SK-N-SH treated with all-trans-retinoic acid at 6 μM for 48 hours (cell line): ENCODE results near the gene FRMD4A.
A peak's percentile ranks its signal among the peaks of the same experiment; 100 is the strongest.

Experiments used
- ATAC-seq: fragments of 200-7000 bp; cut with Tn5 transposase; 3 replicates; pipeline ENCODE4 v1.9.1; 2020; ENCODE audit warnings: mild to moderate bottlenecking, moderate library complexity
- ARNTL ChIP-seq: fragments of 450-650 bp; formaldehyde crosslinking; IDR thresholded peaks from 2 replicates; pipeline ENCODE4 v1.5.0; 2020; ENCODE audit warnings: low read depth, mild to moderate bottlenecking, moderate library complexity, borderline replicate concordance
- BACH2 ChIP-seq: fragments of 250-450 bp; sonication (Bioruptor Pico); IDR thresholded peaks from 2 replicates; pipeline ENCODE4 v1.9.0; 2021; ENCODE audit warnings: mild to moderate bottlenecking, borderline replicate concordance
- CSDC2 ChIP-seq: fragments of 250-450 bp; sonication (Bioruptor Pico); IDR thresholded peaks from 2 replicates; pipeline ENCODE4 v1.5.0; 2020; ENCODE audit warnings: mild to moderate bottlenecking, moderate library complexity
- CSRNP3 ChIP-seq: fragments of 250-450 bp; sonication (Bioruptor Pico); IDR thresholded peaks from 2 replicates; pipeline ENCODE4 v1.5.1; 2021; ENCODE audit warnings: mild to moderate bottlenecking, moderate library complexity
- GLIS3 ChIP-seq: fragments of 250-450 bp; sonication (Bioruptor Pico); IDR thresholded peaks from 2 replicates; pipeline ENCODE4 v1.5.0; 2020; ENCODE audit warnings: mild to moderate bottlenecking, moderate library complexity
- ISL1 ChIP-seq: fragments of 250-450 bp; sonication (Bioruptor Pico); IDR thresholded peaks from 2 replicates; pipeline ENCODE4 v2.1.2; 2022; ENCODE audit warnings: mild to moderate bottlenecking, moderate library complexity
- OSR1 ChIP-seq: fragments of 250-450 bp; sonication (Bioruptor Pico); IDR thresholded peaks from 2 replicates; pipeline ENCODE4 v1.8.0; 2022; ENCODE audit warnings: moderate library complexity, mild to moderate bottlenecking, inconsistent platforms
- PATZ1 ChIP-seq: fragments of 250-450 bp; sonication (Bioruptor Pico); IDR thresholded peaks from 2 replicates; pipeline ENCODE4 v1.8.0; 2020; ENCODE audit warnings: mild to moderate bottlenecking, moderate library complexity, borderline replicate concordance
- POU6F1 ChIP-seq: fragments of 250-450 bp; sonication (Bioruptor Pico); IDR thresholded peaks from 2 replicates; pipeline ENCODE4 v1.8.0; 2021; ENCODE audit warnings: low read depth, mild to moderate bottlenecking, moderate library complexity, borderline replicate concordance
- RARB ChIP-seq: fragments of 250-450 bp; sonication (Bioruptor Pico); IDR thresholded peaks from 2 replicates; pipeline ENCODE4 v1.8.0; 2021; ENCODE audit warnings: mild to moderate bottlenecking, moderate library complexity
- SNAI2 ChIP-seq: fragments of 250-450 bp; sonication (Bioruptor Pico); IDR thresholded peaks from 2 replicates; pipeline ENCODE4 v1.5.0; 2020; ENCODE audit warnings: mild to moderate bottlenecking, moderate library complexity
- TCF4 ChIP-seq: fragments of 250-450 bp; sonication (Bioruptor Pico); IDR thresholded peaks from 2 replicates; pipeline ENCODE4 v1.8.0; 2021; ENCODE audit warnings: mild to moderate bottlenecking, moderate library complexity, borderline replicate concordance
- TOX ChIP-seq: fragments of 250-450 bp; sonication (Bioruptor Pico); IDR thresholded peaks from 2 replicates; pipeline ENCODE4 v1.8.0; 2021; ENCODE audit warnings: mild to moderate bottlenecking, moderate library complexity, borderline replicate concordance
- TSHZ2 ChIP-seq: fragments of 250-450 bp; sonication (Bioruptor Pico); IDR thresholded peaks from 2 replicates; pipeline ENCODE4 v1.5.0; 2020; ENCODE audit warnings: mild to moderate bottlenecking, moderate library complexity
- ZC3H10 ChIP-seq: fragments of 250-450 bp; sonication (Bioruptor Pico); IDR thresholded peaks from 2 replicates; pipeline ENCODE4 v1.5.1; 2021; ENCODE audit warnings: mild to moderate bottlenecking, moderate library complexity
- ZFP3 ChIP-seq: fragments of 250-450 bp; sonication (Bioruptor Pico); IDR thresholded peaks from 2 replicates; pipeline ENCODE4 v1.5.0; 2020; ENCODE audit warnings: mild to moderate bottlenecking, moderate library complexity
- ZFP30 ChIP-seq: fragments of 450-650 bp; formaldehyde crosslinking; IDR thresholded peaks from 2 replicates; pipeline ENCODE4 v1.5.0; 2022; ENCODE audit warnings: mild to moderate bottlenecking, moderate library complexity
- ZNF565 ChIP-seq: fragments of 450-650 bp; formaldehyde crosslinking; conservative IDR thresholded peaks from 2 replicates; pipeline ENCODE4 v1.5.0; 2020; ENCODE audit warnings: low read depth, mild to moderate bottlenecking, moderate library complexity
- ZNF70 ChIP-seq: fragments of 450-650 bp; formaldehyde crosslinking; IDR thresholded peaks from 2 replicates; pipeline ENCODE4 v1.5.0; 2020; ENCODE audit warnings: mild to moderate bottlenecking, moderate library complexity
- ZNF8 ChIP-seq: fragments of 450-650 bp; formaldehyde crosslinking; IDR thresholded peaks from 2 replicates; pipeline ENCODE4 v1.5.0; 2020; ENCODE audit warnings: mild to moderate bottlenecking, moderate library complexity

FRMD4A gene

GRCh38 chr10:13700473-13701144 lies 630.1 kb downstream of the FRMD4A start (continued):
- TF ChIP-seq ZFP30 (CRISPR knock-in tag) (no peak), ISL1 (CRISPR knock-in tag) (no peak), ZC3H10 (CRISPR knock-in tag) (no peak), ZNF70 (CRISPR knock-in tag) (no peak), TCF4 (no peak)

GRCh38 chr10:13699216-13699615 lies 631.5 kb downstream of the FRMD4A start:
- TF ChIP-seq CSDC2 = no peak
- TF ChIP-seq ZNF70 (CRISPR knock-in tag) = no peak
- TF ChIP-seq OSR1 (CRISPR knock-in tag) = no peak
- no peak for TF ChIP-seq TCF4
- no peak for ATAC-seq

- peak; percentile 61 for ATAC-seq
- no peak for TF ChIP-seq PATZ1 (CRISPR knock-in tag)
- TF ChIP-seq POU6F1 (CRISPR knock-in tag) = no peak
- TF ChIP-seq, all 23 proteins: peak for 0
Measured at GRCh38 chr10:13698217-13698616, 632.5 kb downstream of the FRMD4A start.

GRCh38 chr10:13696071-13696470 lies 634.7 kb downstream of the FRMD4A start:
- ATAC-seq = no peak
- TF ChIP-seq RARB (CRISPR knock-in tag) = no peak
- no peak for TF ChIP-seq ARNTL (CRISPR knock-in tag)
- no peak for TF ChIP-seq ZFP3 (CRISPR knock-in tag)
- no peak for TF ChIP-seq CSRNP3 (CRISPR knock-in tag)
- no peak for TF ChIP-seq CSDC2
- no peak for TF ChIP-seq ZC3H10 (CRISPR knock-in tag)
- no peak for TF ChIP-seq OSR1 (CRISPR knock-in tag)
- TF ChIP-seq SNAI2 = no peak
- TF ChIP-seq TCF4 = no peak
- no peak for TF ChIP-seq TOX

GRCh38 chr10:13695588-13695987 lies 635.1 kb downstream of the FRMD4A start:
- ATAC-seq = no peak
- TF ChIP-seq RARB (CRISPR knock-in tag) = no peak
- no peak for TF ChIP-seq SNAI2
- no peak for TF ChIP-seq TSHZ2 (CRISPR knock-in tag)
- no peak for TF ChIP-seq PATZ1 (CRISPR knock-in tag)
- TF ChIP-seq TOX = no peak
- no peak for TF ChIP-seq GLIS3 (CRISPR knock-in tag)
- TF ChIP-seq ZC3H10 (CRISPR knock-in tag) = no peak
- no peak for TF ChIP-seq ISL1 (CRISPR knock-in tag)
- no peak for TF ChIP-seq POU6F1 (CRISPR knock-in tag)
- TF ChIP-seq ZFP3 (CRISPR knock-in tag) = no peak
- no peak for TF ChIP-seq TCF4
- no peak for TF ChIP-seq CSDC2
- no peak for TF ChIP-seq ZFP30 (CRISPR knock-in tag)
- no peak for TF ChIP-seq OSR1 (CRISPR knock-in tag)
- no peak for TF ChIP-seq ZNF565 (CRISPR knock-in tag)
- TF ChIP-seq CSRNP3 (CRISPR knock-in tag) = no peak
- no peak for TF ChIP-seq BACH2
- no peak for TF ChIP-seq ZNF8 (CRISPR knock-in tag)
